Neural crest cell (in vitro differentiated cells): Measurements from ENCODE around the gene B3GALNT2. TPM values are rescaled to one million over a fixed set of nuclear protein-coding genes. Genes with fewer than 3 reads are reported as not detected.

Experiments
- DNase-seq: peaks from one replicate; pipeline ENCODE4 v3.0.0; 2021; ENCODE audit warnings: low read depth, mixed read lengths, low spot score
- H3K27ac Mint-ChIP-seq: one replicate; pipeline ENCODE4 v1.8.0; 2021; ENCODE audit warnings: mild to moderate bottlenecking, mixed read lengths; ENCODE audit not compliant: unreplicated experiment
- H3K27me3 Mint-ChIP-seq: 2 replicates; pipeline ENCODE4 v1.8.0; 2021; ENCODE audit warnings: low read depth, mild to moderate bottlenecking, mixed read lengths
- H3K36me3 Mint-ChIP-seq: 2 replicates; pipeline ENCODE4 v1.8.0; 2021; ENCODE audit warnings: low read depth, mild to moderate bottlenecking, mixed read lengths
- H3K4me1 Mint-ChIP-seq: 2 replicates; pipeline ENCODE4 v1.8.0; 2021; ENCODE audit warnings: mixed read lengths
- H3K4me3 Mint-ChIP-seq: one replicate; pipeline ENCODE4 v1.8.0; 2021; ENCODE audit warnings: mild to moderate bottlenecking, mixed read lengths
- H3K9me3 Mint-ChIP-seq: 2 replicates; pipeline ENCODE4 v1.8.0; 2021; ENCODE audit warnings: mixed read lengths
- CTCF ChIP-seq: fragments of 200-600 bp; sonication (generic); conservative IDR thresholded peaks from 2 replicates; pipeline ENCODE4 v1.5.0; 2021; ENCODE audit warnings: antibody characterized with exemption, mild to moderate bottlenecking
- total RNA-seq: library from RNA; stranded (reverse); gene quantifications from 2 replicates; pipeline ENCODE4 v1.2.1, GENCODE V29; 2021

The B3GALNT2 gene
- total RNA-seq, 1 donor from 2014 or later = 29.5 TPM

GRCh38 chr1:235442788-235443429 lies 61.3 kb downstream of the B3GALNT2 start:
- DNase-seq = no peak
- no peak for TF ChIP-seq CTCF
- H3K36me3 Mint-ChIP-seq = peaks cover 10% of the 10 kb centered on the region
- H3K27me3 Mint-ChIP-seq = no peaks in the 10 kb centered on the region
- H3K27ac Mint-ChIP-seq = peak overlapping the region; percentile 35
- no peaks in the 10 kb centered on the region for H3K9me3 Mint-ChIP-seq
- H3K4me3 Mint-ChIP-seq = no peak overlapping the region
- H3K4me1 Mint-ChIP-seq = no peaks in the 10 kb centered on the region

- H3K27me3 Mint-ChIP-seq = no peaks in the 10 kb centered on the region
- DNase-seq = no peak
- H3K9me3 Mint-ChIP-seq = no peaks in the 10 kb centered on the region
- H3K36me3 Mint-ChIP-seq = peaks cover 10% of the 10 kb centered on the region
- no peak overlapping the region for H3K27ac Mint-ChIP-seq
- no peak for TF ChIP-seq CTCF
- no peak overlapping the region for H3K4me3 Mint-ChIP-seq
- no peaks in the 10 kb centered on the region for H3K4me1 Mint-ChIP-seq
Observed at GRCh38 chr1:235441159-235441685, 63.0 kb downstream of the B3GALNT2 start.

- DNase-seq = no peak
- no peaks in the 10 kb centered on the region for H3K27me3 Mint-ChIP-seq
- H3K4me1 Mint-ChIP-seq = no peaks in the 10 kb centered on the region
- H3K9me3 Mint-ChIP-seq = no peaks in the 10 kb centered on the region
- no peak for TF ChIP-seq CTCF
- H3K36me3 Mint-ChIP-seq = peaks cover 9% of the 10 kb centered on the region
- no peak overlapping the region for H3K27ac Mint-ChIP-seq
- H3K4me3 Mint-ChIP-seq = no peak overlapping the region
Observed at GRCh38 chr1:235434001-235434400, 70.3 kb downstream of the B3GALNT2 start.

GRCh38 chr1:235430991-235431390 lies 73.3 kb downstream of the B3GALNT2 start:
- Mint-ChIP-seq H3K4me1 (no peaks in the 10 kb centered on the region), H3K36me3 (peaks cover 3% of the 10 kb centered on the region), H3K27ac (no peak overlapping the region), H3K27me3 (no peaks in the 10 kb centered on the region), H3K4me3 (no peak overlapping the region), H3K9me3 (no peaks in the 10 kb centered on the region)
- no peak for TF ChIP-seq CTCF
- no peak for DNase-seq

- Mint-ChIP-seq H3K9me3 (no peaks in the 10 kb centered on the region), H3K27ac (no peak overlapping the region), H3K36me3 (peaks cover 3% of the 10 kb centered on the region), H3K4me3 (no peak overlapping the region), H3K27me3 (no peaks in the 10 kb centered on the region), H3K4me1 (peaks cover 7% of the 10 kb centered on the region)
- TF ChIP-seq CTCF = no peak
- DNase-seq = no peak
Observed at GRCh38 chr1:235429143-235429542, 75.1 kb downstream of the B3GALNT2 start.
